Measurements from ENCODE around the gene SOWAHC. TPM values are rescaled to one million over a fixed set of nuclear protein-coding genes. Genes with fewer than 3 reads are reported as not detected.

Gene SOWAHC
- total RNA-seq, 1 experiment from 2014 or later: 18.6 TPM

- Mint-ChIP-seq H3K4me1 (peaks cover 16% of the 10 kb centered on the region), H3K4me3 (no peak overlapping the region), H3K27me3 (ENCODE audit: low read depth) (peaks cover 14% of the 10 kb centered on the region), H3K27ac (no peak overlapping the region), H3K9me3 (no peaks in the 10 kb centered on the region), H3K36me3 (no peaks in the 10 kb centered on the region)
- no peak for TF ChIP-seq RORB (CRISPR knock-in tag; IDR thresholded peaks at IDR 0.05)
- TF ChIP-seq GRHL2 (CRISPR knock-in tag; IDR thresholded peaks at IDR 0.05; ENCODE audit: insufficient replicate concordance, severe bottlenecking): no peak
- no peak for TF ChIP-seq ZNF263 (CRISPR knock-in tag; IDR thresholded peaks at IDR 0.05; ENCODE audit: low read depth)
- no peak for TF ChIP-seq NR3C1 (CRISPR knock-in tag; conservative IDR thresholded peaks at IDR 0.05; ENCODE audit: low read depth)
- TF ChIP-seq TEAD4 (CRISPR knock-in tag; IDR thresholded peaks at IDR 0.05): no peak
- TF ChIP-seq FOXJ3 (CRISPR knock-in tag; IDR thresholded peaks at IDR 0.05; ENCODE audit: borderline replicate concordance): no peak
- TF ChIP-seq FOXP1 (CRISPR knock-in tag; IDR thresholded peaks at IDR 0.05; ENCODE audit: borderline replicate concordance): no peak
- TF ChIP-seq JAZF1 (CRISPR knock-in tag; IDR thresholded peaks at IDR 0.05): no peak
- no peak for TF ChIP-seq HMGA2 (CRISPR knock-in tag; IDR thresholded peaks at IDR 0.05)
- TF ChIP-seq ZNF317 (CRISPR knock-in tag; IDR thresholded peaks at IDR 0.05; ENCODE audit: borderline replicate concordance, low read depth): no peak
- ATAC-seq (no peak), DNase-seq (ENCODE audit: low spot score) (no peak)
- ChIA-PET CTCF (no interaction called here), POLR2A (no interaction called here)
These were observed 5.0 kb downstream of the SOWAHC start for GRCh38 chr2:109619032-109619615.

- H3K4me3 Mint-ChIP-seq: no peak overlapping the region
- H3K4me1 Mint-ChIP-seq: no peaks in the 10 kb centered on the region
- H3K27me3 Mint-ChIP-seq (ENCODE audit: low read depth): no peaks in the 10 kb centered on the region
- ChIA-PET POLR2A (no interaction called here), CTCF (no interaction called here)
- no peaks in the 10 kb centered on the region for H3K36me3 Mint-ChIP-seq
- no peak for TF ChIP-seq ERG (CRISPR knock-in tag; IDR thresholded peaks at IDR 0.05)
- no peak for TF ChIP-seq FOXP1 (CRISPR knock-in tag; IDR thresholded peaks at IDR 0.05; ENCODE audit: borderline replicate concordance)
- no peaks in the 10 kb centered on the region for H3K9me3 Mint-ChIP-seq
- ATAC-seq: no peak
- DNase-seq (ENCODE audit: low spot score): no peak
- no peak overlapping the region for H3K27ac Mint-ChIP-seq
These were observed 9.1 kb downstream of the SOWAHC start for GRCh38 chr2:109623297-109623696.

GRCh38 chr2:109623923-109624322, 9.8 kb downstream of the SOWAHC start:
- Mint-ChIP-seq H3K27ac (no peak overlapping the region), H3K4me3 (no peak overlapping the region), H3K27me3 (ENCODE audit: low read depth) (no peaks in the 10 kb centered on the region), H3K9me3 (no peaks in the 10 kb centered on the region), H3K4me1 (no peaks in the 10 kb centered on the region), H3K36me3 (no peaks in the 10 kb centered on the region)
- no peak for DNase-seq (ENCODE audit: low spot score)
- ChIA-PET POLR2A (no interaction called here), CTCF (no interaction called here)
- no peak for ATAC-seq
- no peak for TF ChIP-seq ZNF281 (CRISPR knock-in tag; IDR thresholded peaks at IDR 0.05)
- TF ChIP-seq E2F5 (CRISPR knock-in tag; IDR thresholded peaks at IDR 0.05): no peak
- no peak for TF ChIP-seq CREB1 (CRISPR knock-in tag; IDR thresholded peaks at IDR 0.05)
- no peak for TF ChIP-seq TEAD4 (CRISPR knock-in tag; IDR thresholded peaks at IDR 0.05)
- TF ChIP-seq ZSCAN18 (CRISPR knock-in tag; IDR thresholded peaks at IDR 0.05): no peak
- no peak for TF ChIP-seq FOXJ3 (CRISPR knock-in tag; IDR thresholded peaks at IDR 0.05; ENCODE audit: borderline replicate concordance)
- no peak for TF ChIP-seq E2F4 (CRISPR knock-in tag; IDR thresholded peaks at IDR 0.05; ENCODE audit: borderline replicate concordance, low read depth)
- no peak for TF ChIP-seq ZNF121 (CRISPR knock-in tag; IDR thresholded peaks at IDR 0.05)
- no peak for TF ChIP-seq ETV6 (CRISPR knock-in tag; IDR thresholded peaks at IDR 0.05)
- no peak for TF ChIP-seq NR2C2 (CRISPR knock-in tag; IDR thresholded peaks at IDR 0.05)
- TF ChIP-seq TEAD1 (CRISPR knock-in tag; IDR thresholded peaks at IDR 0.05): no peak
- no peak for TF ChIP-seq KAT7 (CRISPR knock-in tag; IDR thresholded peaks at IDR 0.05; ENCODE audit: borderline replicate concordance)
- TF ChIP-seq NFE2L1 (CRISPR knock-in tag; IDR thresholded peaks at IDR 0.05): no peak
- no peak for TF ChIP-seq NFYB (CRISPR knock-in tag; conservative IDR thresholded peaks at IDR 0.05; ENCODE audit: low read depth)
- no peak for TF ChIP-seq ZBTB21 (CRISPR knock-in tag; IDR thresholded peaks at IDR 0.05; ENCODE audit: borderline replicate concordance)
- TF ChIP-seq ELF4 (CRISPR knock-in tag; IDR thresholded peaks at IDR 0.05; ENCODE audit: low read depth): no peak

All from WTC11 (cell line).